HTR-8/SVneo (cell line): ENCODE data around the gene ADAT1.
A peak's percentile ranks its signal among the peaks of the same experiment; 100 is the strongest.

Experiments
- DNase-seq: peaks from one replicate; pipeline ENCODE4 v3.0.0; 2011; ENCODE audit warnings: low spot score, mixed read lengths; ENCODE audit not compliant: insufficient read length
- FAIRE-seq: peaks from 2 replicates; lab custom pipeline; 2011; peaks lifted over from hg19 to GRCh38; lab: Jason Lieb, UNC

The ADAT1 gene

GRCh38 chr16:75579281-75579834 is 43.7 kb downstream of the ADAT1 start:
- FAIRE-seq (no peak), DNase-seq (no peak)

GRCh38 chr16:75578725-75579124 is 44.4 kb downstream of the ADAT1 start:
- FAIRE-seq (no peak), DNase-seq (no peak)

- DNase-seq (no peak), FAIRE-seq (no peak)
Measured at GRCh38 chr16:75578212-75578611, 44.9 kb downstream of the ADAT1 start.

DNA sequence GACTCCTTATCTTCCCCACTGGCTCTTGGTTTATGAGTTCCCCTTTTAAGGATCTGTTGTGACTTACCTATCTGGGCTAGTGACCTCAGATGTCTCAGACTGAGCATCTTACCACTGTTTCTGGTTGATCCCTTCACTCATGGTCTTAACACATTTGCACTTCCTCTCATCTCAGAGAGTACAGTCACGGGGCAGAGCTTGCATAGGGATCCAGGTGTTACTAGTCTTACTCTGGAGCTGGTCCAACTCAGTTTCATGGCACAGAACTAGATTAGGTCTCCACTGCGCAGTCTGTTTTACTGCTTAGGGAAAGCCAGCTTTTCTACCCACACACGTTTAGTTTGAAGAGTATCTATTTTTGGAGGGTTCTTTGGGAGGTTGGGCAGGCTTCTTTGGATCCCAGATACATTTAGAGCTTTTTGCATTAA is 46.7 kb downstream of the ADAT1 start:
- FAIRE-seq (no peak), DNase-seq (no peak)

- no peak for DNase-seq
- no peak for FAIRE-seq
Measured at GRCh38 chr16:75575958-75576357, 47.1 kb downstream of the ADAT1 start.

- FAIRE-seq (no peak), DNase-seq (no peak)
Measured at GRCh38 chr16:75573955-75574354, 49.1 kb downstream of the ADAT1 start.

DNA sequence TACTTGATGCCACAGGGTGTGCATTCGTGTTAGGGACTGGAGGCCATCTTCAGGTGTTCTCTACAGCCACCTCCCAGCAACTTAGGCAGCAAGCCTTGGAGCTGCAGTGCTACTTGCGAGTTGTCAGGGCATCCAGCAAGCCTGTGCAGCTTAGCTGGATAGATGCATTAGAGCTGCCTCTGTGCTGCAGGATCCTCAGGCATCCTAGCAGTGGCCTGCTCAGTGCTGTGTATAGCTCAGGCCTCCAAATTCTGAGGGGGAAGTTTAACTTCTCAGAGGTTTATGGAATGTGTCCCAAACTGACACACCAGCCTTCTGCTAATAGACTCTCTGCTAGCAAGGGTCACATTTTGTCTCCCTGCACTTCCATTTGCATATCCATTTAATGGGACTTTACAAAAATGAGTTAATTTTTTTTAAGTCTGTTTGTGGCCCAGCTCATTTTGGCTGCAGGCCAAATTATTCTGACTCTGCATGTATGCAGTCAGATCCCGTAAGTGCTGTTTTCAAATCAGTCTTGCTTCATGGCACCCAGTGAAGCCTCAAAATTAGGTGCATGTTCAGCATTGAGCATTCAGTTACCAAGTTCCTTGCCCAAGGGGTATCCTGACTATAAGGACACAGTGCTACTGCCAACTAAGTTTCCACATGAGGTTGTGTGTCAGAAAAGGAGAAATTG is 50.1 kb downstream of the ADAT1 start:
- FAIRE-seq (no peak), DNase-seq (no peak)

DNA sequence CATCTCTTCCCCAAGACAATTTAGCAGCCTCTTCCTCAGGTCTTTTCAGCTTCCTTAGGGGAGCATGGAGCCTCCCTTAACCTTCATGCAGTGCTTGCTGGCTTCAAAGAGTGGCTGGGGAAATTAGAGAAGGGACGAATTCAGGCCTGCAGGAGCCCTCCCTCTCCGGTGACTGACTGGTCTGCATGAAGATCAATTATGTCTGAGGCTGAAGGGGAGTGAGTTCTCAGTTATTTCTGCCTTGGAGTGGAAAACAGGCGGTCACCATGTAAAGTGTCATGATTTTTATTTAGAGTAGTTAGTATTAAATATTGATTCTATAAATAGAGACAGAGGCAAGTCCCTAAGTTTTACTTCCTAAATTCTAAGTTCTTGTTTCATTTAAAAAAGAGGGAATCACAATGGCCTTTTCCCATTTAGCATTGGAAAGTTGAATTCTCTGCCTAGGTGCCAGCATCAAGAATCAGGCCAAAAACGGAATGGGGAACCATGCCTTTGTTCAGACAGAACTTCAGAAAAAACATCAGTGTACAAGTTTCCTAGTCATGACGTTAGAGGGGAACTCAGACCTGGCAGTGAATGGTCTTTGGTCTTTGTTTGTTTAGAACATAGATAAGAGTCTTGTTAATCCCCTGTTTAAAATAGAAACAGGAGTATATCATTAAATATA is 52.5 kb downstream of the ADAT1 start:
- DNase-seq = no peak
- no peak for FAIRE-seq

DNA sequence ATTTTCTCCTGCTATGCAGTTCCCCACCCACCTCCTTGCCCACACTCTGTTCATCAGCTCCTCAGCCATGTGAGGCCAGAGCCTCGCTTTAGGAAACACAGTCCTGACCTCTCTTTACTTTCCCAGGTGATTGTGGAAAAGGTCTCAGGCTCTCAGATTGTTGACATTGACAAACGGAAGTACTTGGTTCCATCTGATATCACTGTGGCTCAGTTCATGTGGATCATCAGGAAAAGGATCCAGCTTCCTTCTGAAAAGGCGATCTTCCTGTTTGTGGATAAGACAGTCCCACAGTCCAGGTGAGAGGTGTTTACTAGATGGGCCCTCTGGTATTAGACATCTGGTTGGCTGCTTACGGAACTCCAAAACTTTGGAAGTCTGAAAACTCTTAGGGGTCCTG is 55.2 kb downstream of the ADAT1 start:
- no peak for DNase-seq
- no peak for FAIRE-seq

- FAIRE-seq = no peak
- no peak for DNase-seq
Measured at GRCh38 chr16:75566758-75567255, 56.3 kb downstream of the ADAT1 start.

GRCh38 chr16:75566040-75566757 is 56.9 kb downstream of the ADAT1 start, which contains the start of gene GABARAPL2:
Gene GABARAPL2, plus strand, starts transcription at chr16:75566379. Its CDS starts 108 bp downstream, at chr16:75566487.
- peak; percentile 77 for FAIRE-seq
- DNase-seq = peak; percentile 82

GRCh38 chr16:75565640-75566039 is 57.4 kb downstream of the ADAT1 start:
- FAIRE-seq (no peak), DNase-seq (no peak)

- FAIRE-seq = no peak
- no peak for DNase-seq
Measured at GRCh38 chr16:75559564-75560372, 63.3 kb downstream of the ADAT1 start.

GRCh38 chr16:75558846-75559401 is 64.2 kb downstream of the ADAT1 start:
- FAIRE-seq (no peak), DNase-seq (no peak)

GRCh38 chr16:75556431-75556950 is 66.6 kb downstream of the ADAT1 start:
- FAIRE-seq (no peak), DNase-seq (no peak)

- FAIRE-seq = peak; percentile 92
- peak; percentile 98 for DNase-seq
Measured at GRCh38 chr16:75555707-75556430, 67.2 kb downstream of the ADAT1 start, which contains the start of gene TMEM231. Gene TMEM231, minus strand, starts transcription at chr16:75556252. Its CDS starts 43 bp downstream, at chr16:75556209.

DNA sequence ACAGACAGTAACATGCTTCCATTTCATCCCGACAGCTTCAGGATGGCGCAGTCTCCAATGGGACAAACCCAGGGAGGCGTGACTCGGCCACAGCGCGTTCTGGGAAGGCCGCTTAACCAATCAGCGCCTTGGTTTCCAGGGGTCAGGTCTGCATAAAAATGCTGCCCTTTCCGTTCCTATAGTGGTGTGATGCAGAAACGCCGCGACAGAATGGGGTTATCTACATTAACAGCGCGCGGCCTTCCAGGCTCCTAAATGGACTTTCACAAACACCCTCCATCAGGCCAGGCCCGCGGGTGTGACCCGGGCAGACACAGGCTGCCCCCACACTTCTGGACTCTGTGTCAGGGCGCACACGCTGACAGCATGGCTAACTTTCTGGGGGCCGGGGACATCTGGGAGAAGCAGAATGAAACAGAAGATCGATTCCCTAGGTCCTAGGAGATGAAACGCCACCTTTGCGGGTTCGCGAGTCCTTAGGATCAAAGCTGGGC is 67.8 kb downstream of the ADAT1 start:
- FAIRE-seq (peak; percentile 91), DNase-seq (peak; percentile 96)

DNA sequence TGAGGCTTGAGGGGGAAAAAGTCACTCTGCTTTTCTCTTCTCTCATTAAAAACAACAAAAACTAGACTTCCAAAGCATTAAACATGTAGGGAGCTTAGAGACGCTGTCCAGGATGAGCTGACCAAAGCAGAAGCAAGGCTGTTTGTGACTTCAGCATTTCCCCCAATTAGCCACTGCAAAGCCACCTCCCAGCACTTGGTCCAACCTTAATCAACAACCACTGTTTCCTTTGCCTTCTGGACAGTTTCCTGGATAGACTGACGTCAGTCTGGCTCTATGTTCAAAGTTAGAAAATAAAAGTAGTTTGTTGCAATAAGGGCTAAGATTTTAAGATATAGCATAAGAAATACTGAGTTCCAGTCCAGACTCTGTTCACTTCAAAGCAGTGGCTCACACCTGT is 70.1 kb downstream of the ADAT1 start:
- DNase-seq = no peak
- FAIRE-seq = no peak
